Neuronal stem cell (in vitro differentiated cells): ENCODE measurements around the gene NR3C1.

Source experiments
- DNase-seq: peaks from one replicate; pipeline ENCODE4 v3.0.0-alpha.2; 2013; ENCODE audit warnings: low spot score
- H2AFZ ChIP-seq: one replicate; pipeline ENCODE4 v1.6.1; 2013; ENCODE audit warnings: mild to moderate bottlenecking, low read length, inconsistent platforms
- H2AK5ac ChIP-seq: 2 replicates; pipeline ENCODE4 v1.6.1; 2013; ENCODE audit warnings: low read depth, mild to moderate bottlenecking, inconsistent platforms, low read length, moderate library complexity, mixed read lengths
- H2BK120ac ChIP-seq: 2 replicates; pipeline ENCODE4 v1.6.1; 2013; ENCODE audit warnings: low read depth, mild to moderate bottlenecking, inconsistent platforms, low read length, moderate library complexity, mixed read lengths
- H2BK12ac ChIP-seq: one replicate; pipeline ENCODE4 v1.6.1; 2013; ENCODE audit warnings: low read length, inconsistent platforms
- H2BK15ac ChIP-seq: 2 replicates; pipeline ENCODE4 v1.6.1; 2013; ENCODE audit warnings: mild to moderate bottlenecking, low read length, inconsistent platforms, mixed read lengths
- H2BK5ac ChIP-seq: one replicate; pipeline ENCODE4 v1.6.1; 2013; ENCODE audit warnings: inconsistent platforms, mild to moderate bottlenecking, low read length, moderate library complexity
- H3K14ac ChIP-seq: one replicate; pipeline ENCODE4 v1.6.1; 2013; ENCODE audit warnings: low read length, inconsistent platforms
- H3K18ac ChIP-seq: 2 replicates; pipeline ENCODE4 v1.6.1; 2013; ENCODE audit warnings: low read length, inconsistent platforms
- H3K23ac ChIP-seq: 2 replicates; pipeline ENCODE4 v1.6.1; 2013; ENCODE audit warnings: low read depth, mild to moderate bottlenecking, mixed read lengths, low read length, inconsistent platforms; ENCODE audit not compliant: poor library complexity
- H3K27ac ChIP-seq: replicated peaks from 3 replicates; pipeline ENCODE4 v1.5.1; 2013; ENCODE audit warnings: low read length, inconsistent platforms
- H3K27me3 ChIP-seq, 3 experiments: 2 replicates each; pipeline ENCODE4 v1.6.1; 2013; ENCODE audit warnings: low read length in 3 of 3, mild to moderate bottlenecking in 2 of 3, inconsistent platforms in 1 of 3, low read depth in 1 of 3, mixed read lengths in 1 of 3, moderate library complexity in 1 of 3; ENCODE audit not compliant: control insufficient read depth in 3 of 3, insufficient read depth in 3 of 3
- H3K36me3 ChIP-seq, 2 donors: replicated peaks in 1 of 2; 2 replicates each; pipeline ENCODE4 v1.6.1; 2013; ENCODE audit warnings: low read length in 2 of 2; ENCODE audit not compliant: control insufficient read depth in 2 of 2, insufficient read depth in 2 of 2
- H3K4ac ChIP-seq: 2 replicates; pipeline ENCODE4 v1.6.1; 2013; ENCODE audit warnings: inconsistent platforms, mild to moderate bottlenecking, low read length, moderate library complexity
- H3K4me1 ChIP-seq, 2 donors: 1 replicate in 1 of 2; 2 replicates in 1 of 2; pipeline ENCODE4 v1.6.1; 2013; ENCODE audit warnings: low read length in 2 of 2, low read depth in 1 of 2; ENCODE audit not compliant: control insufficient read depth in 2 of 2, insufficient read depth in 1 of 2
- H3K4me2 ChIP-seq: one replicate; pipeline ENCODE4 v1.6.1; 2013; ENCODE audit warnings: mild to moderate bottlenecking, low read length, inconsistent platforms; ENCODE audit not compliant: insufficient read depth, poor library complexity, severe bottlenecking
- H3K4me3 ChIP-seq, 2 donors: 2 replicates each; pipeline ENCODE4 v1.5.1; 2013; ENCODE audit warnings: low read length in 2 of 2, mild to moderate bottlenecking in 2 of 2, inconsistent platforms in 1 of 2, moderate library complexity in 1 of 2
- H3K79me1 ChIP-seq: one replicate; pipeline ENCODE4 v1.6.1; 2013; ENCODE audit warnings: low read depth, mild to moderate bottlenecking, inconsistent platforms, low read length, moderate library complexity
- H3K9ac ChIP-seq: one replicate; pipeline ENCODE4 v1.6.1; 2013; ENCODE audit warnings: mild to moderate bottlenecking, low read depth, low read length, inconsistent platforms; ENCODE audit not compliant: poor library complexity
- H3K9me3 ChIP-seq, 2 donors: replicated peaks in 1 of 2; 2 replicates each; pipeline versions ENCODE3 to v1.6.1; 2013; ENCODE audit warnings: low read length in 2 of 2, mild to moderate bottlenecking in 2 of 2, inconsistent platforms in 1 of 2, low read depth in 1 of 2, mixed read lengths in 1 of 2, moderate library complexity in 1 of 2; ENCODE audit not compliant: control insufficient read depth in 2 of 2, insufficient read depth in 1 of 2
- H4K8ac ChIP-seq: one replicate; pipeline ENCODE4 v1.6.1; 2013; ENCODE audit warnings: low read depth, mild to moderate bottlenecking, inconsistent platforms, low read length, moderate library complexity
- H4K91ac ChIP-seq: one replicate; pipeline ENCODE4 v1.6.1; 2013; ENCODE audit warnings: low read length, low read depth, mild to moderate bottlenecking, inconsistent platforms; ENCODE audit not compliant: poor library complexity
- WGBS, 2 donors: extraction: QIAGEN DNeasy Blood & Tissue Kit; methylation state at CpG; one replicate each; pipeline ENCODE4 v1.1.7; 2013; ENCODE audit warnings: missing lambda C conversion rate in 2 of 2, mixed read lengths in 1 of 2; ENCODE audit not compliant: insufficient read length in 2 of 2, insufficient replicate concordance in 1 of 2; ENCODE audit errors: extremely low coverage in 2 of 2; 5-methylcytosine and 5-hydroxymethylcytosine counted together

NR3C1 gene

GRCh38 chr5:143251946-143252345 is 151.5 kb downstream of the NR3C1 start:
- Histone ChIP-seq H2AFZ (no peak overlapping the region), H3K4me1 (no peaks in the 10 kb centered on the region), H4K8ac (no peak overlapping the region), H3K9me3 (no peaks in the 10 kb centered on the region), H3K14ac (no peak overlapping the region), H3K4me3 (no peak overlapping the region), H3K9ac (no peak overlapping the region), H2AK5ac (no peak overlapping the region), H3K79me1 (no peaks in the 10 kb centered on the region), H2BK5ac (no peak overlapping the region), H3K4ac (no peak overlapping the region), H4K91ac (no peak overlapping the region), H3K4me2 (no peak overlapping the region), H3K23ac (no peak overlapping the region), H2BK12ac (no peak overlapping the region), H2BK15ac (no peak overlapping the region), H2BK120ac (no peak overlapping the region), H3K27me3 (peaks cover 0 to 2% (median 0%) of the 10 kb centered on the region in 3 experiments), H3K36me3 (no peaks in the 10 kb centered on the region), H3K18ac (no peak overlapping the region), H3K27ac (no peak overlapping the region)
- no CpG with 5 or more reads among the region's 4 CpGs for WGBS, 2 donors
- no peak for DNase-seq

GRCh38 chr5:143251190-143251589 is 152.3 kb downstream of the NR3C1 start:
- H3K4me1 ChIP-seq, result no peaks in the 10 kb centered on the region
- H3K36me3 ChIP-seq, result no peaks in the 10 kb centered on the region
- DNase-seq, result no peak
- no peak overlapping the region for H4K91ac ChIP-seq
- H2BK120ac ChIP-seq, result no peak overlapping the region
- H2BK12ac ChIP-seq, result no peak overlapping the region
- H3K9ac ChIP-seq, result no peak overlapping the region
- H3K27ac ChIP-seq, result no peak overlapping the region
- H4K8ac ChIP-seq, result no peak overlapping the region
- H3K14ac ChIP-seq, result no peak overlapping the region
- no peak overlapping the region for H3K18ac ChIP-seq
- no peak overlapping the region for H3K23ac ChIP-seq
- no peak overlapping the region for H3K4me2 ChIP-seq
- no peak overlapping the region for H3K4me3 ChIP-seq
- no CpG with 5 or more reads among the region's 3 CpGs for WGBS, 2 donors
- peaks cover 0 to 2% (median 0%) of the 10 kb centered on the region in 3 experiments for H3K27me3 ChIP-seq
- H3K9me3 ChIP-seq, result no peaks in the 10 kb centered on the region
- no peak overlapping the region for H2BK5ac ChIP-seq
- H2AFZ ChIP-seq, result no peak overlapping the region
- no peak overlapping the region for H2BK15ac ChIP-seq
- no peak overlapping the region for H2AK5ac ChIP-seq
- no peak overlapping the region for H3K4ac ChIP-seq
- no peaks in the 10 kb centered on the region for H3K79me1 ChIP-seq

- Histone ChIP-seq H3K27ac (no peak overlapping the region), H3K9ac (no peak overlapping the region), H2BK120ac (no peak overlapping the region), H3K4me3 (no peak overlapping the region), H3K4ac (no peak overlapping the region), H2BK15ac (no peak overlapping the region), H3K4me1 (no peaks in the 10 kb centered on the region), H3K4me2 (no peak overlapping the region), H2BK12ac (no peak overlapping the region), H3K18ac (no peak overlapping the region), H3K27me3 (peaks cover 0 to 2% (median 0%) of the 10 kb centered on the region in 3 experiments), H3K9me3 (no peaks in the 10 kb centered on the region), H2AK5ac (no peak overlapping the region), H3K23ac (no peak overlapping the region), H3K79me1 (no peaks in the 10 kb centered on the region), H2AFZ (no peak overlapping the region), H2BK5ac (no peak overlapping the region), H3K14ac (no peak overlapping the region), H4K91ac (no peak overlapping the region), H3K36me3 (no peaks in the 10 kb centered on the region), H4K8ac (no peak overlapping the region)
- WGBS, 2 donors, result no CpG with 5 or more reads among the region's 2 CpGs
- DNase-seq, result no peak
Measured at GRCh38 chr5:143249851-143250250, 153.6 kb downstream of the NR3C1 start.

GRCh38 chr5:143248822-143249579 is 154.5 kb downstream of the NR3C1 start:
- H2AFZ ChIP-seq, result no peak overlapping the region
- no peak for DNase-seq
- H3K79me1 ChIP-seq, result no peaks in the 10 kb centered on the region
- H3K4me1 ChIP-seq, result no peaks in the 10 kb centered on the region
- H2BK12ac ChIP-seq, result no peak overlapping the region
- no peak overlapping the region for H4K8ac ChIP-seq
- H3K4me2 ChIP-seq, result no peak overlapping the region
- no peak overlapping the region for H2BK15ac ChIP-seq
- no CpG with 5 or more reads among the region's 3 CpGs for WGBS, 2 donors
- H3K23ac ChIP-seq, result no peak overlapping the region
- no peak overlapping the region for H3K14ac ChIP-seq
- no peak overlapping the region for H3K4ac ChIP-seq
- no peak overlapping the region for H3K18ac ChIP-seq
- H3K27ac ChIP-seq, result no peak overlapping the region
- no peaks in the 10 kb centered on the region for H3K9me3 ChIP-seq
- H3K4me3 ChIP-seq, result no peak overlapping the region
- no peak overlapping the region for H4K91ac ChIP-seq
- H3K36me3 ChIP-seq, result no peaks in the 10 kb centered on the region
- no peak overlapping the region for H2BK5ac ChIP-seq
- H2BK120ac ChIP-seq, result no peak overlapping the region
- peaks cover 0 to 2% (median 0%) of the 10 kb centered on the region in 3 experiments for H3K27me3 ChIP-seq
- H3K9ac ChIP-seq, result no peak overlapping the region
- H2AK5ac ChIP-seq, result no peak overlapping the region
